H9 (cell line): ENCODE results near the gene ARMC2. TPM values are rescaled to one million over a fixed set of nuclear protein-coding genes. Genes with fewer than 3 reads are reported as not detected.

Experiments
- DNase-seq: peaks from one replicate; pipeline ENCODE4 v3.0.0-alpha.2; 2017
- H2AFZ ChIP-seq: one replicate; pipeline ENCODE4 v1.6.1; 2013; ENCODE audit warnings: mild to moderate bottlenecking, low read length, control low read depth, moderate library complexity
- H2AK5ac ChIP-seq: 2 replicates; pipeline ENCODE4 v1.6.1; 2013; ENCODE audit warnings: low read length, control low read depth, mixed read lengths; ENCODE audit not compliant: insufficient read length
- H2BK120ac ChIP-seq: one replicate; pipeline ENCODE4 v1.6.1; 2013; ENCODE audit warnings: low read depth, mild to moderate bottlenecking, low read length, control low read depth, inconsistent platforms; ENCODE audit not compliant: poor library complexity, severe bottlenecking
- H2BK12ac ChIP-seq: 2 replicates; pipeline ENCODE4 v1.6.1; 2013; ENCODE audit warnings: low read length, control low read depth, mixed read lengths, low read depth; ENCODE audit not compliant: insufficient read length
- H2BK15ac ChIP-seq: 2 replicates; pipeline ENCODE4 v1.6.1; 2013; ENCODE audit warnings: low read depth, low read length, control low read depth
- H2BK20ac ChIP-seq: one replicate; pipeline ENCODE4 v1.6.1; 2013; ENCODE audit warnings: low read depth, mild to moderate bottlenecking, low read length, control low read depth, inconsistent platforms; ENCODE audit not compliant: poor library complexity, severe bottlenecking
- H2BK5ac ChIP-seq: 2 replicates; pipeline ENCODE4 v1.6.1; 2013; ENCODE audit warnings: low read length, control low read depth, mixed read lengths; ENCODE audit not compliant: insufficient read length
- H3K14ac ChIP-seq: 2 replicates; pipeline ENCODE4 v1.6.1; 2013; ENCODE audit warnings: low read length, control low read depth; ENCODE audit not compliant: insufficient read depth
- H3K18ac ChIP-seq: 2 replicates; pipeline ENCODE4 v1.6.1; 2013; ENCODE audit warnings: low read depth, mild to moderate bottlenecking, mixed read lengths, low read length, control low read depth; ENCODE audit not compliant: insufficient read length
- H3K23ac ChIP-seq: 2 replicates; pipeline ENCODE4 v1.6.1; 2013; ENCODE audit warnings: low read length, control low read depth, mixed read lengths, low read depth; ENCODE audit not compliant: insufficient read length
- H3K23me2 ChIP-seq: 2 replicates; pipeline ENCODE4 v1.6.1; 2013; ENCODE audit warnings: low read depth, mild to moderate bottlenecking, mixed read lengths, low read length, control low read depth; ENCODE audit not compliant: insufficient read length, poor library complexity, severe bottlenecking
- H3K27ac ChIP-seq: 2 replicates; pipeline ENCODE4 v1.5.1; 2013; ENCODE audit warnings: low read length, control low read depth, mixed read lengths, low read depth; ENCODE audit not compliant: insufficient read length
- H3K27me3 ChIP-seq: 2 replicates; pipeline ENCODE4 v1.6.1; 2013; ENCODE audit warnings: low read length, control low read depth, inconsistent platforms; ENCODE audit not compliant: insufficient read depth
- H3K4ac ChIP-seq: 2 replicates; pipeline ENCODE4 v1.6.1; 2013; ENCODE audit warnings: low read depth, mild to moderate bottlenecking, control low read depth, inconsistent platforms, low read length, moderate library complexity
- H3K4me1 ChIP-seq: 2 replicates; pipeline ENCODE4 v1.6.1; 2013; ENCODE audit warnings: low read length, control low read depth, inconsistent platforms; ENCODE audit not compliant: insufficient read depth
- H3K4me2 ChIP-seq: 2 replicates; pipeline ENCODE4 v1.6.1; 2013; ENCODE audit warnings: low read length, control low read depth, mixed read lengths; ENCODE audit not compliant: insufficient read length, insufficient read depth
- H3K56ac ChIP-seq: 2 replicates; pipeline ENCODE4 v1.6.1; 2013; ENCODE audit warnings: low read depth, mild to moderate bottlenecking, mixed read lengths, low read length, control low read depth; ENCODE audit not compliant: insufficient read length
- H3K79me1 ChIP-seq: 2 replicates; pipeline ENCODE4 v1.6.1; 2013; ENCODE audit warnings: low read depth, mild to moderate bottlenecking, moderate library complexity, low read length, control low read depth, inconsistent platforms; ENCODE audit not compliant: insufficient read depth, poor library complexity, severe bottlenecking
- H3K79me2 ChIP-seq: 2 replicates; pipeline ENCODE4 v1.6.1; 2013; ENCODE audit warnings: low read length, control low read depth, inconsistent platforms; ENCODE audit not compliant: insufficient read depth
- H3K9ac ChIP-seq: 2 replicates; pipeline ENCODE4 v1.6.1; 2013; ENCODE audit warnings: low read length, control low read depth, mixed read lengths; ENCODE audit not compliant: insufficient read length; ENCODE audit errors: extremely low read depth
- H3K9me3 ChIP-seq: one replicate; pipeline ENCODE4 v1.6.1; 2013; ENCODE audit warnings: low read depth, low read length, inconsistent platforms; ENCODE audit not compliant: control insufficient read depth
- H3T11ph ChIP-seq: one replicate; pipeline ENCODE4 v1.6.1; 2013; ENCODE audit warnings: mild to moderate bottlenecking, low read length, control low read depth, inconsistent platforms
- H4K20me1 ChIP-seq: one replicate; pipeline ENCODE4 v1.6.1; 2013; ENCODE audit not compliant: control insufficient read depth, insufficient read length, insufficient read depth
- H4K5ac ChIP-seq: 2 replicates; pipeline ENCODE4 v1.6.1; 2013; ENCODE audit warnings: low read depth, mild to moderate bottlenecking, mixed read lengths, low read length, control low read depth; ENCODE audit not compliant: insufficient read length
- H4K8ac ChIP-seq: replicated peaks from 2 replicates; pipeline ENCODE4 v1.6.1; 2013; ENCODE audit warnings: low read length, control low read depth, mixed read lengths, low read depth; ENCODE audit not compliant: insufficient read length
- H4K91ac ChIP-seq: 2 replicates; pipeline ENCODE4 v1.6.1; 2013; ENCODE audit warnings: low read depth, mild to moderate bottlenecking, moderate library complexity, mixed read lengths, low read length, control low read depth; ENCODE audit not compliant: insufficient read length
- H3K27ac Mint-ChIP-seq, 3 experiments: 2 replicates in 2 of 3; 3 replicates in 1 of 3; pipeline ENCODE4 v1.8.0; 2020 to 2021; ENCODE audit warnings: mixed read lengths in 3 of 3, mild to moderate bottlenecking in 1 of 3, moderate library complexity in 1 of 3
- H3K27me3 Mint-ChIP-seq: 2 replicates; pipeline ENCODE4 v1.8.0; 2021; ENCODE audit warnings: low read depth, mild to moderate bottlenecking, moderate library complexity, mixed read lengths
- H3K36me3 Mint-ChIP-seq, 3 experiments: 2 replicates in 2 of 3; 3 replicates in 1 of 3; pipeline ENCODE4 v1.8.0; 2020 to 2021; ENCODE audit warnings: low read depth in 3 of 3, mixed read lengths in 3 of 3; ENCODE audit not compliant: insufficient read depth in 1 of 3
- H3K4me1 Mint-ChIP-seq, 2 experiments: 2 replicates each; pipeline ENCODE4 v1.8.0; 2020; ENCODE audit warnings: mixed read lengths in 2 of 2
- H3K4me3 Mint-ChIP-seq, 2 experiments: 2 replicates in 1 of 2; 3 replicates in 1 of 2; pipeline ENCODE4 v1.8.0; 2020 to 2021; ENCODE audit warnings: mild to moderate bottlenecking in 2 of 2, mixed read lengths in 2 of 2, moderate library complexity in 1 of 2
- H3K9me3 Mint-ChIP-seq, 2 experiments: 2 replicates in 1 of 2; 3 replicates in 1 of 2; pipeline ENCODE4 v1.8.0; 2020; ENCODE audit warnings: mild to moderate bottlenecking in 2 of 2, mixed read lengths in 2 of 2, moderate library complexity in 1 of 2
- CTCF ChIP-seq: fragments of 200-600 bp; sonication (generic); conservative IDR thresholded peaks from 3 replicates; pipeline ENCODE4 v1.8.0; 2021; ENCODE audit warnings: antibody characterized with exemption, mild to moderate bottlenecking
- WGBS: extraction: QIAGEN DNeasy Blood & Tissue Kit; methylation state at CpG from one replicate; pipeline ENCODE4 v1.1.7; 2013; ENCODE audit warnings: missing lambda C conversion rate, low lambda C conversion rate, mixed read lengths; ENCODE audit not compliant: insufficient read length; ENCODE audit errors: extremely low coverage; 5-methylcytosine and 5-hydroxymethylcytosine counted together
- total RNA-seq: library from RNA; stranded (reverse); gene quantifications from 2 replicates; pipeline ENCODE4 v1.2.1, GENCODE V29; 2021

ARMC2 gene
- total RNA-seq, 1 experiment from 2014 or later: 2.8 TPM

DNA sequence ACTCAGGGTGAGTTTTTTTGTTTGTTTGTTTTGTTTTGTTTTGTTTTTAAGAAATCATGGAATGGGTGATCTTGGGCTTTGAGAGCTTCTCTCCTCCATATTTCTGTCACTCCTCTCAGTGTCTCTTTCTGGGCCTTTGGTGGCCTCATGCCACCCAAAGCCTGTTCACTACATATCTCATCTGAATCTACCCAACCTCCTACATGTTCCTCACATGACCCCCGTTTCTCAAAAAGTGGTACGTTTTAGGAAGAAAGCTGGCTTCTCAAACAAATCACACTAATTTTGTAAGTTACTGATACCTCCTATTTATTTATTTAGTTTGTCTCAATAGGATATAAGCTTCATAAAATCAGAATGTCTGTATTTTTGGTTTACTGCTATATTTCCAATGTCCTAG is 166.4 kb downstream of the ARMC2 start:
- Histone ChIP-seq H2BK5ac (no peak overlapping the region), H2BK15ac (no peak overlapping the region), H3K4me2 (no peak overlapping the region), H2BK20ac (no peak overlapping the region), H3K79me1 (no peaks in the 10 kb centered on the region), H3K27me3 (no peaks in the 10 kb centered on the region), H3K23ac (no peak overlapping the region), H3K4me1 (no peaks in the 10 kb centered on the region), H3K18ac (no peak overlapping the region), H4K8ac (no peak overlapping the region), H3K56ac (no peak overlapping the region), H2BK120ac (no peak overlapping the region), H4K5ac (no peak overlapping the region), H3K23me2 (peaks cover 3% of the 10 kb centered on the region), H3K9ac (no peak overlapping the region), H4K91ac (no peak overlapping the region), H3K27ac (no peak overlapping the region), H3K9me3 (no peaks in the 10 kb centered on the region), H2AFZ (no peak overlapping the region), H3K14ac (no peak overlapping the region), H4K20me1 (no peaks in the 10 kb centered on the region), H2AK5ac (no peak overlapping the region), H3K79me2 (no peaks in the 10 kb centered on the region), H3K4ac (no peak overlapping the region), H2BK12ac (no peak overlapping the region), H3T11ph (no peak overlapping the region)
- no peak for DNase-seq
- peaks cover 7 to 9% of the 10 kb centered on the region in 2 experiments for H3K4me1 Mint-ChIP-seq
- no peaks in the 10 kb centered on the region for H3K9me3 Mint-ChIP-seq
- no peak overlapping the region for H3K4me3 Mint-ChIP-seq
- no peaks in the 10 kb centered on the region for H3K36me3 Mint-ChIP-seq
- H3K27ac Mint-ChIP-seq: no peak overlapping the region
- no peak for TF ChIP-seq CTCF
- WGBS: no CpG with 5 or more reads among the region's 2 CpGs
- no peaks in the 10 kb centered on the region for H3K27me3 Mint-ChIP-seq
